ENCODE results near the gene MVB12B. TPM values are rescaled to one million over a fixed set of nuclear protein-coding genes. Genes with fewer than 3 reads are reported as not detected.
A peak's percentile ranks its signal among the peaks of the same experiment; 100 is the strongest.

Gene MVB12B
- total and polyA plus RNA-seq, 10 donors, result 2.8 to 52.4 (median 34.8) TPM

GRCh38 chr9:126464694-126465441 is 138.2 kb downstream of the MVB12B start:
- H3K27me3 ChIP-seq (replicated peaks in 1 of 7), result no peaks in the 10 kb centered on the region
- H3K4me3 ChIP-seq, result no peak overlapping the region
- peaks cover 11 to 31% (median 21%) of the 10 kb centered on the region in 6 donors for H3K4me1 ChIP-seq
- H3K36me3 ChIP-seq, result peaks cover 0 to 40% (median 0%) of the 10 kb centered on the region in 6 donors
- intact Hi-C loops (cut with DNase I; ENCODE audit: low total_unique reads), result no loop called here
- DNase-seq, result peak; percentile 39
- no peak overlapping the region for H3K27ac ChIP-seq
- H3K9me3 ChIP-seq, result no peaks in the 10 kb centered on the region
- WGBS, 5 donors, result 86 to 95% (median 89%) methylated on average over 11 of the region's 11 CpGs
- TF ChIP-seq POLR2A (IDR thresholded peaks at IDR 0.05), result no peak
- TF ChIP-seq POLR2AphosphoS5 (IDR thresholded peaks at IDR 0.05), result no peak
- TF ChIP-seq CTCF (IDR thresholded peaks at IDR 0.05 in 8 of 11, conservative IDR thresholded peaks at IDR 0.05 in 3 of 11), result no peak

- H3K9me3 ChIP-seq, result no peaks in the 10 kb centered on the region
- TF ChIP-seq POLR2A (IDR thresholded peaks at IDR 0.05), result no peak
- TF ChIP-seq CTCF (IDR thresholded peaks at IDR 0.05 in 8 of 11, conservative IDR thresholded peaks at IDR 0.05 in 3 of 11), result no peak
- TF ChIP-seq POLR2AphosphoS5 (IDR thresholded peaks at IDR 0.05), result no peak
- no peak overlapping the region for H3K27ac ChIP-seq
- intact Hi-C loops (cut with DNase I; ENCODE audit: low total_unique reads), result no loop called here
- H3K36me3 ChIP-seq, result peaks cover 0 to 29% (median 0%) of the 10 kb centered on the region in 6 donors
- H3K4me1 ChIP-seq, result peaks cover 21 to 42% (median 32%) of the 10 kb centered on the region in 6 donors
- DNase-seq, result peak; percentile 38
- H3K27me3 ChIP-seq (replicated peaks in 1 of 7), result no peaks in the 10 kb centered on the region
- WGBS, 5 donors, result 90 to 98% (median 96%) methylated on average over 3 to 6 of the region's 6 CpGs
- no peak overlapping the region for H3K4me3 ChIP-seq
Observed at GRCh38 chr9:126465977-126466376, 139.3 kb downstream of the MVB12B start.

- H3K27ac ChIP-seq, result peak overlapping the region in 6 of 8 donors; percentile 31 to 94 (median 84)
- peaks cover 0 to 22% (median 0%) of the 10 kb centered on the region in 6 donors for H3K36me3 ChIP-seq
- TF ChIP-seq POLR2AphosphoS5 (IDR thresholded peaks at IDR 0.05) (no peak), POLR2A (IDR thresholded peaks at IDR 0.05) (no peak), CTCF (IDR thresholded peaks at IDR 0.05 in 8 of 11, conservative IDR thresholded peaks at IDR 0.05 in 3 of 11) (no peak)
- H3K9me3 ChIP-seq, result no peaks in the 10 kb centered on the region
- no peak overlapping the region for H3K4me3 ChIP-seq
- 84 to 89% (median 85%) methylated on average over 14 of the region's 14 CpGs for WGBS, 5 donors
- intact Hi-C loops (cut with DNase I; ENCODE audit: low total_unique reads), result no loop called here
- DNase-seq, result peak; percentile 79
- H3K4me1 ChIP-seq, result peaks cover 41 to 65% (median 54%) of the 10 kb centered on the region in 6 donors
- H3K27me3 ChIP-seq (replicated peaks in 1 of 7), result no peaks in the 10 kb centered on the region
Observed at GRCh38 chr9:126468141-126468825, 141.7 kb downstream of the MVB12B start.
